Suprapubic skin (tissue), 4 donors: Measurements from ENCODE around the gene GSK3A. TPM values are rescaled to one million over a fixed set of nuclear protein-coding genes. Genes with fewer than 3 reads are reported as not detected.
A peak's percentile ranks its signal among the peaks of the same experiment; 100 is the strongest.

Experiments used
- DNase-seq, 2 donors: peaks; one replicate each; pipeline ENCODE4 v3.0.0-alpha.2; 2019; ENCODE audit warnings: low spot score in 2 of 2
- H3K27ac ChIP-seq: fragments of 200-600 bp; sonication (generic); one replicate; pipeline ENCODE4 v1.5.1; 2019
- H3K27me3 ChIP-seq: fragments of 200-600 bp; sonication (generic); one replicate; pipeline ENCODE4 v1.5.1; 2019
- H3K36me3 ChIP-seq: fragments of 200-600 bp; sonication (generic); one replicate; pipeline ENCODE4 v1.5.1; 2019
- H3K4me1 ChIP-seq: fragments of 200-600 bp; sonication (generic); one replicate; pipeline ENCODE4 v1.5.1; 2019
- H3K4me3 ChIP-seq: fragments of 200-600 bp; sonication (generic); one replicate; pipeline ENCODE4 v1.5.1; 2019; ENCODE audit warnings: mild to moderate bottlenecking
- H3K9me3 ChIP-seq: fragments of 200-600 bp; sonication (generic); one replicate; pipeline ENCODE4 v1.5.1; 2019
- CTCF ChIP-seq, 2 donors: fragments of 200-600 bp in 1 of 2; fragments of 450-650 bp in 1 of 2; sonication (generic) in 1 of 2; IDR thresholded peaks; one replicate each; pipeline ENCODE4 v1.5.1; 2016 to 2019; ENCODE audit warnings: antibody characterized with exemption in 2 of 2, mild to moderate bottlenecking in 1 of 2, moderate library complexity in 1 of 2
- EP300 ChIP-seq: sonication (generic); formaldehyde crosslinking; IDR thresholded peaks from one replicate; pipeline ENCODE4 v1.6.1; 2017; ENCODE audit warnings: antibody characterized with exemption
- POLR2A ChIP-seq, 2 donors: fragments of 450-650 bp; IDR thresholded peaks; one replicate each; pipeline ENCODE4 v1.6.1; 2017; ENCODE audit warnings: antibody characterized with exemption in 2 of 2, mild to moderate bottlenecking in 2 of 2, moderate library complexity in 2 of 2
- POLR2AphosphoS5 ChIP-seq, 3 donors: sonication (generic); formaldehyde crosslinking; IDR thresholded peaks; one replicate each; pipeline ENCODE4 v1.6.1; 2017; ENCODE audit warnings: antibody characterized with exemption in 3 of 3
- WGBS: methylation state at CpG from one replicate; pipeline ENCODE4 v1.1.5; 2018; 5-methylcytosine and 5-hydroxymethylcytosine counted together
- total RNA-seq, 4 donors: library from RNA; depleted of rRNA; stranded (reverse); fragments of >200 nt; gene quantifications; one replicate each; pipeline ENCODE4 v1.1.0, GENCODE V29; 2016

The GSK3A gene
- total RNA-seq, 4 donors from 2014 or later, result 24.0 to 37.3 (median 28.3) TPM

DNA sequence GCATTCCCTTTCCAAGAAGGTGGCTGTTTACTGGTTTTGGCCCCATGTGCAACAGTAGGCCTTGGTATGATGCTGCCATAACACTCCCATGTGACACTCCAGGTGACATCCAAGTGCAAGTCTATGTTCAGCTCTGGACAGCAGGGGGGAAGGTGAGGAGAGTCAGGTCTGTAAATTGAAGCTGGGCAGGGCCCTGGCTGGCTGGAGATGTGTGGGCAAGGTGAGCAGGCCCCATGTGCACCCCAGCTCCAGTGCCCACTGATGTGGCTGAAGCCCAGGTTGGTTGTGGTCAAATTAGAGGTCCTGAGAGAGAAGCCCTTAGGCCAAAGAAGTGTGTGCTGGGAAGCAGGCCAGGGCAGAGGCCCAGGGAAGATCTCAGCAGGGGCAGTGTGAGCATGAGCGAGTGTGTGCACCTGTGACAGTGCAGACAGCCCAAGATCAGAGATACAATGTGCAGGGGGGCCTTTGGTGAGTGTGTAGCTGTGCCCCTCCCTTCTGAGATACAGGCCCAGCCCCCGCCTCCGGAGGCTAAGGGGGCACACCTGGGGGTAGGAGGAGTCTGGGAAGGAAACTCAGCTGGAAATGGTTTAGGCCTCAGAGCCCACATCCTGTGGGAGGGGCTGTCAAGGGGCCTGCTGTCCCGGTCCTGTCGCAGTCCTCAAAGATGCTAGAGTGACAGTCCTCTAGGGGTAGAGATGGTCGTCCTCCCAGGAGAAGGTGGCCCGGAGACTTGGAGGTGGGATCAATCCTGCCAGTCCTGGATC, 43.5 kb downstream of the GSK3A start:
- DNase-seq, result no peak
- H3K27ac ChIP-seq, result peak overlapping the region; percentile 24
- H3K27me3 ChIP-seq, result no peaks in the 10 kb centered on the region
- no peaks in the 10 kb centered on the region for H3K9me3 ChIP-seq
- TF ChIP-seq POLR2A (IDR thresholded peaks at IDR 0.05) (no peak), CTCF (IDR thresholded peaks at IDR 0.05) (no peak), POLR2AphosphoS5 (IDR thresholded peaks at IDR 0.05) (no peak), EP300 (no peak)
- H3K4me1 ChIP-seq, result peaks cover 50% of the 10 kb centered on the region
- peaks cover 31% of the 10 kb centered on the region for H3K36me3 ChIP-seq
- WGBS, result 59% methylated on average over 3 of the region's 7 CpGs
- peak overlapping the region; percentile 9 for H3K4me3 ChIP-seq

GRCh38 chr19:42197375-42197817, 45.0 kb downstream of the GSK3A start:
- Histone ChIP-seq H3K9me3 (no peaks in the 10 kb centered on the region), H3K27ac (no peak overlapping the region), H3K27me3 (no peaks in the 10 kb centered on the region), H3K4me3 (no peak overlapping the region), H3K4me1 (peaks cover 47% of the 10 kb centered on the region), H3K36me3 (peaks cover 22% of the 10 kb centered on the region)
- no peak for DNase-seq
- 20% methylated on average over 5 of the region's 5 CpGs for WGBS
- TF ChIP-seq CTCF (IDR thresholded peaks at IDR 0.05) (no peak), POLR2AphosphoS5 (IDR thresholded peaks at IDR 0.05) (no peak), EP300 (no peak), POLR2A (IDR thresholded peaks at IDR 0.05) (no peak)

GRCh38 chr19:42196011-42197001, 46.1 kb downstream of the GSK3A start:
- WGBS, result 87% methylated on average over 41 of the region's 47 CpGs

GRCh38 chr19:42193706-42194105, 48.7 kb downstream of the GSK3A start:
- no peak for TF ChIP-seq POLR2AphosphoS5 (IDR thresholded peaks at IDR 0.05)
- TF ChIP-seq POLR2A (IDR thresholded peaks at IDR 0.05), result no peak
- TF ChIP-seq CTCF (IDR thresholded peaks at IDR 0.05), result no peak
- no peak for TF ChIP-seq EP300
- H3K36me3 ChIP-seq, result peaks cover 10% of the 10 kb centered on the region

More at GRCh38 chr19:42196011-42197001, 46.1 kb downstream of the GSK3A start:
- Histone ChIP-seq H3K36me3 (peaks cover 19% of the 10 kb centered on the region), H3K4me1 (peaks cover 46% of the 10 kb centered on the region), H3K27ac (no peak overlapping the region), H3K9me3 (no peaks in the 10 kb centered on the region), H3K27me3 (no peaks in the 10 kb centered on the region), H3K4me3 (no peak overlapping the region)
- no peak for DNase-seq
- TF ChIP-seq POLR2AphosphoS5 (IDR thresholded peaks at IDR 0.05), result no peak
- TF ChIP-seq EP300, result no peak
- TF ChIP-seq POLR2A (IDR thresholded peaks at IDR 0.05), result no peak
- TF ChIP-seq CTCF (IDR thresholded peaks at IDR 0.05), result no peak

DNA sequence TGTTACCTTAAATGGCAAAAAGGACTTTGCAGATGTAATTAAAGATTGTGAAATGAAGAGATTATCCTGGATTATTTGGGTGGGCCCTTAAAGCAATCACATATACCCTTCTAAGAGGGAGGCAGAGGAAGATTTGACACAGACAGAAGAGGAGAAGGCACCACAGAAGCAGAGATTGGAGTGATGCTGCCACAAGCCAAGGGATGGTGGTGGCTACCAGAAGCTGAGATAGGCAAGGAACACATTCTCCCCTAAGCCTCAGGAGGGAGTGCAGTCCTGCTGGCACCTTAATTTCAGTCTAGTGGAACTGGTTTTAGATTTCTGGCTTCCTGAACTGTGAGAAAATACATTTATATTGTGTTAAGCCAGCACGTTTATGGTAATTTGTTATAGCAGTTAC, 49.1 kb downstream of the GSK3A start:
- WGBS, result 57% methylated on average over 1 of the region's 1 CpG
- no peak overlapping the region for H3K27ac ChIP-seq
- no peaks in the 10 kb centered on the region for H3K9me3 ChIP-seq
- H3K36me3 ChIP-seq, result peaks cover 6% of the 10 kb centered on the region
- peaks cover 16% of the 10 kb centered on the region for H3K4me1 ChIP-seq
- no peak overlapping the region for H3K4me3 ChIP-seq
- no peak for DNase-seq
- TF ChIP-seq CTCF (IDR thresholded peaks at IDR 0.05) (no peak), POLR2A (IDR thresholded peaks at IDR 0.05) (no peak), POLR2AphosphoS5 (IDR thresholded peaks at IDR 0.05) (no peak), EP300 (no peak)
- H3K27me3 ChIP-seq, result no peaks in the 10 kb centered on the region

More at GRCh38 chr19:42193706-42194105, 48.7 kb downstream of the GSK3A start:
- Histone ChIP-seq H3K4me1 (peaks cover 20% of the 10 kb centered on the region), H3K27me3 (no peaks in the 10 kb centered on the region), H3K4me3 (no peak overlapping the region), H3K27ac (no peak overlapping the region), H3K9me3 (no peaks in the 10 kb centered on the region)
- DNase-seq, result no peak
- 70% methylated on average over 3 of the region's 3 CpGs for WGBS
